ENCODE results near the gene WWTR1. TPM values are rescaled to one million over a fixed set of nuclear protein-coding genes. Genes with fewer than 3 reads are reported as not detected.

The WWTR1 gene
- total and polyA plus RNA-seq, 2 experiments from 2014 or later: 25.1 to 26.2 TPM

DNA sequence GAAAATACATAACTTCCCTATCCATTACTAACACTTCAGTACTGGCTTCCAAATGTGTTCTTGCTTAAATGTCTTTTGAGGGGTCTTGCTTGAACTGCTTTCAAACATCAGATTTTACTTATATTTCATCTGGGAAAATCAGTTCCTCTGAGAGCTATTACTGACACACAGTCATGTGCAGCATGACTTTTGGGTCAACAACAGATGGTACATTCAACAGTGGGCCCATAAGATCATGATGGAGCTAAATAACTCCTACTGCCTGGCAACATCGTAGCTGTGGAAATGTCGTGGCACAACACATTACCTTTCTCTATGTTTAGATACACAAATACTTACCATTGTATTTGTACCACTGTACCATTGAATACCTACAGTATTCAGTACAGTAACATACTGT lies 43.8 kb downstream of the WWTR1 start:
- Histone ChIP-seq H2AFZ (no peak overlapping the region), H3K4me3 (no peak overlapping the region), H3K27ac (ENCODE audit: low read depth) (no peak overlapping the region), H3K4me2 (no peak overlapping the region), H3K36me3 (ENCODE audit: insufficient read depth) (no peaks in the 10 kb centered on the region), H3K9me2 (ENCODE audit: insufficient read depth) (no peaks in the 10 kb centered on the region), H3F3A (replicated peaks; ENCODE audit: low read depth) (no peaks in the 10 kb centered on the region), H4K20me1 (replicated peaks; ENCODE audit: insufficient read depth) (peaks cover 6% of the 10 kb centered on the region; the same call in 1 of the 2 replicates), H3K79me2 (replicated peaks; ENCODE audit: insufficient read depth) (peaks cover 94% of the 10 kb centered on the region), H3K27me3 (ENCODE audit: insufficient read depth) (no peaks in the 10 kb centered on the region), H3K4me1 (ENCODE audit: insufficient read depth) (peaks cover 26% of the 10 kb centered on the region)
- DNase-seq (ENCODE audit: low spot score): no peak
- Mint-ChIP-seq H3K4me3 (no peak overlapping the region), H3K36me3 (ENCODE audit: low read depth) (no peaks in the 10 kb centered on the region), H3K27me3 (ENCODE audit: insufficient read depth, low read depth, poor library complexity) (no peaks in the 10 kb centered on the region), H3K27ac (no peak overlapping the region), H3K9me3 (no peaks in the 10 kb centered on the region), H3K4me1 (peaks cover 24% of the 10 kb centered on the region)
- no peak for TF ChIP-seq ETS1 (IDR thresholded peaks at IDR 0.05)
- TF ChIP-seq, protein P1, sequence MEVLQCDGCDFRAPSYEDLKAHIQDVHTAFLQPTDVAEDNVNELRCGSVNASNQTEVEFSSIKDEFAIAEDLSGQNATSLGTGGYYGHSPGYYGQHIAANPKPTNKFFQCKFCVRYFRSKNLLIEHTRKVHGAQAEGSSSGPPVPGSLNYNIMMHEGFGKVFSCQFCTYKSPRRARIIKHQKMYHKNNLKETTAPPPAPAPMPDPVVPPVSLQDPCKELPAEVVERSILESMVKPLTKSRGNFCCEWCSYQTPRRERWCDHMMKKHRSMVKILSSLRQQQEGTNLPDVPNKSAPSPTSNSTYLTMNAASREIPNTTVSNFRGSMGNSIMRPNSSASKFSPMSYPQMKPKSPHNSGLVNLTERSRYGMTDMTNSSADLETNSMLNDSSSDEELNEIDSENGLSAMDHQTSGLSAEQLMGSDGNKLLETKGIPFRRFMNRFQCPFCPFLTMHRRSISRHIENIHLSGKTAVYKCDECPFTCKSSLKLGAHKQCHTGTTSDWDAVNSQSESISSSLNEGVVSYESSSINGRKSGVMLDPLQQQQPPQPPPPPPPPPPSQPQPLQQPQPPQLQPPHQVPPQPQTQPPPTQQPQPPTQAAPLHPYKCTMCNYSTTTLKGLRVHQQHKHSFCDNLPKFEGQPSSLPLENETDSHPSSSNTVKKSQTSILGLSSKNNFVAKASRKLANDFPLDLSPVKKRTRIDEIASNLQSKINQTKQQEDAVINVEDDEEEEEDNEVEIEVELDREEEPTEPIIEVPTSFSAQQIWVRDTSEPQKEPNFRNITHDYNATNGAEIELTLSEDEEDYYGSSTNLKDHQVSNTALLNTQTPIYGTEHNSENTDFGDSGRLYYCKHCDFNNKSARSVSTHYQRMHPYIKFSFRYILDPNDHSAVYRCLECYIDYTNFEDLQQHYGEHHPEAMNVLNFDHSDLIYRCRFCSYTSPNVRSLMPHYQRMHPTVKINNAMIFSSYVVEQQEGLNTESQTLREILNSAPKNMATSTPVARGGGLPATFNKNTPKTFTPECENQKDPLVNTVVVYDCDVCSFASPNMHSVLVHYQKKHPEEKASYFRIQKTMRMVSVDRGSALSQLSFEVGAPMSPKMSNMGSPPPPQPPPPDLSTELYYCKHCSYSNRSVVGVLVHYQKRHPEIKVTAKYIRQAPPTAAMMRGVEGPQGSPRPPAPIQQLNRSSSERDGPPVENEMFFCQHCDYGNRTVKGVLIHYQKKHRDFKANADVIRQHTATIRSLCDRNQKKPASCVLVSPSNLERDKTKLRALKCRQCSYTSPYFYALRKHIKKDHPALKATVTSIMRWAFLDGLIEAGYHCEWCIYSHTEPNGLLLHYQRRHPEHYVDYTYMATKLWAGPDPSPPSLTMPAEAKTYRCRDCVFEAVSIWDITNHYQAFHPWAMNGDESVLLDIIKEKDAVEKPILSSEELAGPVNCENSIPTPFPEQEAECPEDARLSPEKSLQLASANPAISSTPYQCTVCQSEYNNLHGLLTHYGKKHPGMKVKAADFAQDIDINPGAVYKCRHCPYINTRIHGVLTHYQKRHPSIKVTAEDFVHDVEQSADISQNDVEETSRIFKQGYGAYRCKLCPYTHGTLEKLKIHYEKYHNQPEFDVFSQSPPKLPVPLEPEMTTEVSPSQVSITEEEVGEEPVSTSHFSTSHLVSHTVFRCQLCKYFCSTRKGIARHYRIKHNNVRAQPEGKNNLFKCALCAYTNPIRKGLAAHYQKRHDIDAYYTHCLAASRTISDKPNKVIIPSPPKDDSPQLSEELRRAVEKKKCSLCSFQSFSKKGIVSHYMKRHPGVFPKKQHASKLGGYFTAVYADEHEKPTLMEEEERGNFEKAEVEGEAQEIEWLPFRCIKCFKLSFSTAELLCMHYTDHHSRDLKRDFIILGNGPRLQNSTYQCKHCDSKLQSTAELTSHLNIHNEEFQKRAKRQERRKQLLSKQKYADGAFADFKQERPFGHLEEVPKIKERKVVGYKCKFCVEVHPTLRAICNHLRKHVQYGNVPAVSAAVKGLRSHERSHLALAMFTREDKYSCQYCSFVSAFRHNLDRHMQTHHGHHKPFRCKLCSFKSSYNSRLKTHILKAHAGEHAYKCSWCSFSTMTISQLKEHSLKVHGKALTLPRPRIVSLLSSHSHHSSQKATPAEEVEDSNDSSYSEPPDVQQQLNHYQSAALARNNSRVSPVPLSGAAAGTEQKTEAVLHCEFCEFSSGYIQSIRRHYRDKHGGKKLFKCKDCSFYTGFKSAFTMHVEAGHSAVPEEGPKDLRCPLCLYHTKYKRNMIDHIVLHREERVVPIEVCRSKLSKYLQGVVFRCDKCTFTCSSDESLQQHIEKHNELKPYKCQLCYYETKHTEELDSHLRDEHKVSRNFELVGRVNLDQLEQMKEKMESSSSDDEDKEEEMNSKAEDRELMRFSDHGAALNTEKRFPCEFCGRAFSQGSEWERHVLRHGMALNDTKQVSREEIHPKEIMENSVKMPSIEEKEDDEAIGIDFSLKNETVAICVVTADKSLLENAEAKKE (CRISPR knock-in tag; IDR thresholded peaks at IDR 0.05): no peak
- no peak for TF ChIP-seq ZNF331 (CRISPR knock-in tag; IDR thresholded peaks at IDR 0.05; ENCODE audit: low read depth)
- TF ChIP-seq JUNB (IDR thresholded peaks at IDR 0.05; ENCODE audit: unreplicated experiment): no peak
- no peak for TF ChIP-seq POLR2AphosphoS5 (IDR thresholded peaks at IDR 0.05; ENCODE audit: low read depth)
- no peak for TF ChIP-seq EZH2phosphoT487 (IDR thresholded peaks at IDR 0.05; ENCODE audit: unreplicated experiment)
- TF ChIP-seq EZH2 (IDR thresholded peaks at IDR 0.05; ENCODE audit: low read depth, unreplicated experiment): no peak
- TF ChIP-seq, protein P2, sequence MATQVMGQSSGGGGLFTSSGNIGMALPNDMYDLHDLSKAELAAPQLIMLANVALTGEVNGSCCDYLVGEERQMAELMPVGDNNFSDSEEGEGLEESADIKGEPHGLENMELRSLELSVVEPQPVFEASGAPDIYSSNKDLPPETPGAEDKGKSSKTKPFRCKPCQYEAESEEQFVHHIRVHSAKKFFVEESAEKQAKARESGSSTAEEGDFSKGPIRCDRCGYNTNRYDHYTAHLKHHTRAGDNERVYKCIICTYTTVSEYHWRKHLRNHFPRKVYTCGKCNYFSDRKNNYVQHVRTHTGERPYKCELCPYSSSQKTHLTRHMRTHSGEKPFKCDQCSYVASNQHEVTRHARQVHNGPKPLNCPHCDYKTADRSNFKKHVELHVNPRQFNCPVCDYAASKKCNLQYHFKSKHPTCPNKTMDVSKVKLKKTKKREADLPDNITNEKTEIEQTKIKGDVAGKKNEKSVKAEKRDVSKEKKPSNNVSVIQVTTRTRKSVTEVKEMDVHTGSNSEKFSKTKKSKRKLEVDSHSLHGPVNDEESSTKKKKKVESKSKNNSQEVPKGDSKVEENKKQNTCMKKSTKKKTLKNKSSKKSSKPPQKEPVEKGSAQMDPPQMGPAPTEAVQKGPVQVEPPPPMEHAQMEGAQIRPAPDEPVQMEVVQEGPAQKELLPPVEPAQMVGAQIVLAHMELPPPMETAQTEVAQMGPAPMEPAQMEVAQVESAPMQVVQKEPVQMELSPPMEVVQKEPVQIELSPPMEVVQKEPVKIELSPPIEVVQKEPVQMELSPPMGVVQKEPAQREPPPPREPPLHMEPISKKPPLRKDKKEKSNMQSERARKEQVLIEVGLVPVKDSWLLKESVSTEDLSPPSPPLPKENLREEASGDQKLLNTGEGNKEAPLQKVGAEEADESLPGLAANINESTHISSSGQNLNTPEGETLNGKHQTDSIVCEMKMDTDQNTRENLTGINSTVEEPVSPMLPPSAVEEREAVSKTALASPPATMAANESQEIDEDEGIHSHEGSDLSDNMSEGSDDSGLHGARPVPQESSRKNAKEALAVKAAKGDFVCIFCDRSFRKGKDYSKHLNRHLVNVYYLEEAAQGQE (IDR thresholded peaks at IDR 0.05; ENCODE audit: unreplicated experiment): no peak
- TF ChIP-seq CTCF (conservative IDR thresholded peaks at IDR 0.05; ENCODE audit: low read depth in 2 of 2): no peak
- TF ChIP-seq CREB1 (CRISPR knock-in tag; IDR thresholded peaks at IDR 0.05; ENCODE audit: low read depth): no peak
- TF ChIP-seq NANOG (IDR thresholded peaks at IDR 0.05; ENCODE audit: borderline replicate concordance): no peak
- no peak for TF ChIP-seq ZNF114 (CRISPR knock-in tag; IDR thresholded peaks at IDR 0.05)
- TF ChIP-seq STAT1 (IDR thresholded peaks at IDR 0.05; ENCODE audit: unreplicated experiment): no peak
- ATAC-seq: no peak

Data from GM23338 (cell line).